Kidney capillary endothelial cell (primary cell): ENCODE data around the gene DLEC1.

ENCODE experiments used
- DNase-seq: peaks from one replicate; pipeline ENCODE4 v3.0.0-alpha.2; 2018; ENCODE audit warnings: low spot score

The DLEC1 gene, protein sequence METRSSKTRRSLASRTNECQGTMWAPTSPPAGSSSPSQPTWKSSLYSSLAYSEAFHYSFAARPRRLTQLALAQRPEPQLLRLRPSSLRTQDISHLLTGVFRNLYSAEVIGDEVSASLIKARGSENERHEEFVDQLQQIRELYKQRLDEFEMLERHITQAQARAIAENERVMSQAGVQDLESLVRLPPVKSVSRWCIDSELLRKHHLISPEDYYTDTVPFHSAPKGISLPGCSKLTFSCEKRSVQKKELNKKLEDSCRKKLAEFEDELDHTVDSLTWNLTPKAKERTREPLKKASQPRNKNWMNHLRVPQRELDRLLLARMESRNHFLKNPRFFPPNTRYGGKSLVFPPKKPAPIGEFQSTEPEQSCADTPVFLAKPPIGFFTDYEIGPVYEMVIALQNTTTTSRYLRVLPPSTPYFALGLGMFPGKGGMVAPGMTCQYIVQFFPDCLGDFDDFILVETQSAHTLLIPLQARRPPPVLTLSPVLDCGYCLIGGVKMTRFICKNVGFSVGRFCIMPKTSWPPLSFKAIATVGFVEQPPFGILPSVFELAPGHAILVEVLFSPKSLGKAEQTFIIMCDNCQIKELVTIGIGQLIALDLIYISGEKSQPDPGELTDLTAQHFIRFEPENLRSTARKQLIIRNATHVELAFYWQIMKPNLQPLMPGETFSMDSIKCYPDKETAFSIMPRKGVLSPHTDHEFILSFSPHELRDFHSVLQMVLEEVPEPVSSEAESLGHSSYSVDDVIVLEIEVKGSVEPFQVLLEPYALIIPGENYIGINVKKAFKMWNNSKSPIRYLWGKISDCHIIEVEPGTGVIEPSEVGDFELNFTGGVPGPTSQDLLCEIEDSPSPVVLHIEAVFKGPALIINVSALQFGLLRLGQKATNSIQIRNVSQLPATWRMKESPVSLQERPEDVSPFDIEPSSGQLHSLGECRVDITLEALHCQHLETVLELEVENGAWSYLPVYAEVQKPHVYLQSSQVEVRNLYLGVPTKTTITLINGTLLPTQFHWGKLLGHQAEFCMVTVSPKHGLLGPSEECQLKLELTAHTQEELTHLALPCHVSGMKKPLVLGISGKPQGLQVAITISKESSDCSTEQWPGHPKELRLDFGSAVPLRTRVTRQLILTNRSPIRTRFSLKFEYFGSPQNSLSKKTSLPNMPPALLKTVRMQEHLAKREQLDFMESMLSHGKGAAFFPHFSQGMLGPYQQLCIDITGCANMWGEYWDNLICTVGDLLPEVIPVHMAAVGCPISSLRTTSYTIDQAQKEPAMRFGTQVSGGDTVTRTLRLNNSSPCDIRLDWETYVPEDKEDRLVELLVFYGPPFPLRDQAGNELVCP (N-terminal part only)

DNA sequence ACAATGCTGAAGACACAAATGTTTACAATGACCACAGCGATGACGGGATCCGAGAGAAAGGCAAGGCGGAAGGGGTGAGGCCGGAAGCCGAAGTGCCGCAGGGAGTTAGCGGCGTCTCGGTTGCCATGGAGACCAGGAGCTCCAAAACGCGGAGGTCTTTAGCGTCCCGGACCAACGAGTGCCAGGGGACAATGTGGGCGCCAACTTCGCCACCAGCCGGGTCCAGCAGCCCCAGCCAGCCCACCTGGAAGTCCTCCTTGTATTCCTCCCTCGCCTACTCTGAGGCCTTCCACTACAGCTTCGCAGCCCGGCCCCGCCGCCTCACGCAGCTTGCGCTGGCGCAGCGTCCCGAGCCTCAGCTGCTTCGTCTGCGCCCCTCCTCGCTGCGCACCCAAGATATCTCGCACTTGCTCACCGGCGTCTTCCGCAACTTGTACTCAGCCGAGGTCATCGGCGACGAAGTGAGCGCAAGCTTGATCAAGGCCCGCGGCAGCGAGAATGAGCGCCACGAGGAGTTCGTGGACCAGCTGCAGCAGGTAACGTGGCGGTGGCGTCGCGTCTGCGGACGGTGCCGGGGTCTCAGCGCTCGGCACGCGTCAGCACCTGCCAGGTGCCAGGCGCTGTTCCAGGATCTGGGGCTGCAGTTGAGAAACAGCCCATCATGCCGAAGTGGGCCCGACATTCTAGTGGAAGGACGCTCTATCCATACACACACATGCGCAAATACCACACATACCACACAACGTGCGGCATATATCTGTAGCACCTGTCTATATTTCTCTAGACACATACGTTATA is at the start of gene DLEC1:
TSS of gene DLEC1 (plus strand) at position 108 of the 798 bp plus-strand sequence. CDS start at position 126, 18 bp downstream.
- no peak for DNase-seq

- no peak for DNase-seq
These were observed 49.1 kb upstream of the DLEC1 start for GRCh38 chr3:37989821-37990480.

GRCh38 chr3:37990527-37990926 is 48.5 kb upstream of the DLEC1 start, which contains the start of gene VILL:
Gene VILL, plus strand, starts transcription at chr3:37990786. Its CDS starts 2,887 bp downstream, at chr3:37993673.
- no peak for DNase-seq

DNA sequence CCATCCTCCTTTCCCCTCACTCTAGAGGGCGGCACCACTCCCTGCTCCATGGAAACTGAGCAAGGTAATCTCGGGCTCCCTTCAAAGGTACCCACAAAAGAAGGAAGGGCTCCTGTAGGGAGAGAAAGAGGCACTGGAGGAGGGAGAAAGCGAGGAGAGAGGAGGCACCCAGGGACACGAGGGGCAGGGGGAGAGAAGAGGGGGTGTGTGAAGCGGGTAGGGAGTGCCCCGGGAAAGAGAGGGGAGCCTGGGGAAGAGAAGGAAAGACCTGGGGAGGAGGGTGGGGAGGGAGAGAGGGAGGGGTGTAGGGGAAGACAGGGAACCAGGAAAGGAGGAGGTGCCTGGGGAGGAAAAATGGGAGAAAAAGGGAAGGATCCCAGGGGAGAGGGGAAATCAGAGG is 47.9 kb upstream of the DLEC1 start:
- DNase-seq: no peak

- no peak for DNase-seq
These were observed 47.2 kb upstream of the DLEC1 start for GRCh38 chr3:37991823-37992222.

DNA sequence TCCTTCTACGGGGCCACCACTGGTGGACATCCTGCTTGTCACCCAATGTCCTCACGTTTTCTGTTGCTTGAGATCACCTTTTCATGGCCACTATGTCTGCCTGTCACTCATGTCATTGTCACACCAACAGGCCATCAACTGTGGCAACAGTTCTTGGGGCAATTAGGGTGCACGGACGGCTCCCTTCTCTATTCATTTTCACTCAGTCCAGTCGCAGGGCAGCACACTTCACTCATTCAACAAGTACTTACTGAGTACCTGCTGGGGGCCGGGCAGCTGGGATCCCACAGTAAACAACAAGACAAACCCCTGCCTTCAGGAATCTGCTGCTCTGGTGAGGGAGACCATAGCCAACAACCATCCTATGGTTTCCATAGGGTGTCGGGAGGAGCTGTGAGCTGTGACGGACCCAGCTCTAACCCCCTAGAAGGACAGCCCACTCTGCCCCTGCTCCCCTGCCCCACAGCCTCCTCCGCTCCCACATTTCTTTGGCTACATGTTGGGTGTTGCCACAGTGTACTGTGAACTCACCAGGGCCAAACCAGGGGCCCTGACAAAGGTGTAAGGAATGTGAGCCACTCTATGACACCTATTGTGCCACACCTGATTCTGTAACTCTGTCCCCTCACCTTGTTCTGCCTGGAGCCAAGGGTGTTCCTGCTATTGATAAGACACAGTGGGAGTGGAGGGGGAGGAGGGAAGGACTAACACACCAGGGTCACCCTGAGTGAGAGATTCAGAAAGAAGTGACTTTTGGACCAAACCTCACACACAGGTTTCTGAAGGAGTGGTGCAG is 46.5 kb upstream of the DLEC1 start:
- DNase-seq: no peak

GRCh38 chr3:37993067-37993455 is 45.9 kb upstream of the DLEC1 start:
- no peak for DNase-seq

GRCh38 chr3:37993460-37993819 is 45.6 kb upstream of the DLEC1 start:
- DNase-seq: no peak

DNA sequence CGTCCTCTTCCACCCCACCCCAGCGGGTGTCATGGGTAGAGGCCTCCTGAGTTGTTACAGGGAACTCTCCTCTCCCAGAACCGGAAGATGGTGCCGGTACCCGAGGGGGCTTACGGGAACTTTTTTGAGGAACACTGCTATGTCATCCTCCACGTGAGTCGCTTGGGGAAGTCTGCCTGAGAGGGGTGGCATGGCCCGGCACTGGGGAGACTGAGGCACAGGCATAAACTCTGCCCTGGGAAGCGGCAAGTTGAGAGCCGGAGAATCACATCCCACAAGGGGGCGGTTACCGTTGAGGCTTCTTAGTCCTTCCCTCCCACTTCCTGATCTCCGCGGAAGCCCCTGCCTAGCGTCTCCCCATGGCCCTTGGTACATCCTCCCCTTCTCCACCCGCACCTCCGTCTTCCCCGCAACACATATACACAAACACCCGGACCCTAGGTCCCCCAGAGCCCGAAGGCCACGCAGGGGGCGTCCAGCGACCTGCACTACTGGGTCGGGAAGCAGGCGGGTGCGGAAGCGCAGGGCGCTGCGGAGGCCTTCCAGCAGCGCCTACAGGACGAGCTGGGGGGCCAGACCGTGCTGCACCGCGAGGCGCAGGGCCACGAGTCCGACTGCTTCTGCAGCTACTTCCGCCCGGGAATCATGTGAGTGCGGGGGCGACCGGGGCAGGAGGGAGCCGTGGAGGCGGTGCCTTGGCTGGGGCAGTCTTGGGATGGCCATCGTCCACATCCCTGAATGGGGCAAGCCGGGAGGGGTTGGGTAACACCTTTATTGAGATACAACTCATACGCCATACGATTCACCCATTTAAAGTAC is 45.0 kb upstream of the DLEC1 start:
- DNase-seq: peak; percentile 74

- no peak for DNase-seq
These were observed 44.4 kb upstream of the DLEC1 start for GRCh38 chr3:37994639-37994972.

DNA sequence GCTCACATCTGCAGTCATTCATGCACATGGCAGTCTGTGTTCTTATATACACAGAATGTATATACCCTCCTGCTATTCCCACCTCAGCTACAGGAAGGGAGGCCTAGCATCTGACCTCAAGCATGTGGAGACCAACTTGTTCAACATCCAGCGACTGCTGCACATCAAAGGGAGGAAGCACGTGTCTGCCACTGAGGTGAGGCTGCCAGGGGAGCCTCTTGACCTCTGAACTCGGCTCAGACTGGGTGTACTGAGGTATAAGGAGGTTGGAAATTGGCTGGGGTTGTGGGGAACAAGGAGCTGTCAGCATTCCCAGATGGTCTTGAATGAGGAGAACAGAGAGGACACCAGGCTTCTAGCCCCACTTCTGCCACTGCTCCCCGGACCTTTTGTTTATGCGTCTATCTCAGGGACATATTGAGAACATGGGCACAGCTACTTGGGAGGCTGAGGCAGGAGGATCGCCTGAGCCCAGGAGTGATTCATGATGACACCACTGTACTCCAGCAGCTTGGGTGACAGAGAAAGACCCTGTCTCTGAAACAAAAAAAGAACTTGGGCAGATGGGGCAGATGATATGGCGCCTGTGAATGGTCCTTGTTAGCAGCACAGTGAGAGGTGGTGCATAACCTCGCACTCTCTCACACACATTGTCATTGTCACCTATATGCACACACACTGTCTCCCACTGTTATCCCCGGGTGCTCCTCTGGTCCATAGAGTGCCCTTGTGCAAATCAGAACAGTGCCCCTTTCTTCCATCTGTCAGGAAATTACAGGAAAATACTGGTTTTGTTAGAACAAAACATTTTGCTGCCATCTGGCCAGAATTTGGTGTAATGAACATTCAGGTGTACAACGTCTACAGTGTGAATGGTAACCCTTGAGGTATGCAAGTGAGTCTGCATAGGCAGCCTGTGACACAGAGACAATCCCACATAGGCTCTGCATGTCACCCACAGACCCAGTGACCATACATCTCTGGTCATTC is 43.1 kb upstream of the DLEC1 start:
- no peak for DNase-seq

DNA sequence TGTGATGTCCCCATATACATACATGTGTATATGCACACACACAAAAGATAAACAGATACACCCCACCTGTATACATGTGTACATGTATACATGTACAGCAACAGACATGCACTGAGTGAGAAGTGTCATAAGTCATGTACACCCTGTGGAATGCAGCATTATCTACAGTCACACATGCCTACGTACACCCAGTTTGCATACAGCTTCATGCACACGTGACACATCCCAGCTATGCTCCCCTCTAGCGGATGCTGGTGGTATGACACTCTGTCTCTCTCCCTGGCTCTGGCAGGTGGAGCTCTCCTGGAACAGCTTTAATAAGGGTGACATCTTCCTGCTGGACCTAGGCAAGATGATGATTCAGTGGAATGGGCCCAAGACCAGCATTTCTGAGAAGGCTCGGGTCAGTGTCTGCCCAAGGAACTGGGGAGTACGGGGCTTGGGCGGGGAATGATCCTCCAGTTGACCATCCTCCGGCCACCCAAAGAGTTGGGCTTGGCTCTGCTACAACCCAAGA is 42.2 kb upstream of the DLEC1 start:
- DNase-seq: peak; percentile 80

DNA sequence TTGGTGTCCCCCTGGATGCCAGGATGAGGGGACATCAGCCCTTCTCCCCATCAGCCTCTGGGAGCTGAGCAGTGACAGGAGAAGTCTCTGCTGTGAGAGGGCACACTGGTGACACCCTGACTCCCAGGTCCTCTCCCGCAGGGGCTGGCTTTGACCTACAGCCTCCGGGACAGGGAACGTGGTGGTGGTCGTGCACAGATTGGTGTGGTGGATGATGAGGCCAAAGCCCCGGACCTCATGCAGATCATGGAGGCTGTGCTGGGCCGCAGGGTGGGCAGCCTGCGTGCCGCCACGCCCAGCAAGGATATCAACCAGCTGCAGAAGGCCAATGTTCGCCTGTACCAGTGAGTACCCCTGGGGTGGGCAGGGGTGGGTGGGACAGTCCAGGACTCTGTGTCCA is 41.7 kb upstream of the DLEC1 start:
- DNase-seq: no peak

DNA sequence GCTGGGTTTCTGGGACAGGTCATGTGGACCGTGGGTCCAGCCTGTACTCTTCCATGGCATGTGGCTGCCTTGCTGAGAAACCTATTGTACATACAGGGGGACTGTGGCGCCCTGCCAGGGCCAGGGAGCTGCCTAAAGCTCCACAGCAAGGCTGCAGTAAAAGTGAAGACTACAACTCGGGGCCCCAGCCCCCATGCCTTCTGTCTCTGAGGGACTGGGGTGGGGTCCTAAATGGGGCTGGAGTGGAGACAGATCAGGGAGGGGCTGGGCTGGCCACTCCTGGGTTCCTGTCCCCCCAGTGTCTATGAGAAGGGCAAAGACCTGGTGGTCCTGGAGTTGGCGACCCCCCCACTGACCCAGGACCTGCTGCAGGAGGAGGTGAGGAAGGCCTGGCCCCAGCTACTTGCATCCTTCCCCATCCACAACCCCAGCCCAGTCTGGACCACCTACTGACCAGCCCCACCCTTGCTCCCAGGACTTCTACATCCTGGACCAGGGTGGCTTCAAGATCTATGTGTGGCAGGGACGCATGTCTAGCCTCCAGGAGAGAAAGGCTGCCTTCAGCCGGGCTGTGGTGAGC is 41.1 kb upstream of the DLEC1 start:
- no peak for DNase-seq

GRCh38 chr3:37999836-38000235 is 39.2 kb upstream of the DLEC1 start:
- DNase-seq: no peak

DNA sequence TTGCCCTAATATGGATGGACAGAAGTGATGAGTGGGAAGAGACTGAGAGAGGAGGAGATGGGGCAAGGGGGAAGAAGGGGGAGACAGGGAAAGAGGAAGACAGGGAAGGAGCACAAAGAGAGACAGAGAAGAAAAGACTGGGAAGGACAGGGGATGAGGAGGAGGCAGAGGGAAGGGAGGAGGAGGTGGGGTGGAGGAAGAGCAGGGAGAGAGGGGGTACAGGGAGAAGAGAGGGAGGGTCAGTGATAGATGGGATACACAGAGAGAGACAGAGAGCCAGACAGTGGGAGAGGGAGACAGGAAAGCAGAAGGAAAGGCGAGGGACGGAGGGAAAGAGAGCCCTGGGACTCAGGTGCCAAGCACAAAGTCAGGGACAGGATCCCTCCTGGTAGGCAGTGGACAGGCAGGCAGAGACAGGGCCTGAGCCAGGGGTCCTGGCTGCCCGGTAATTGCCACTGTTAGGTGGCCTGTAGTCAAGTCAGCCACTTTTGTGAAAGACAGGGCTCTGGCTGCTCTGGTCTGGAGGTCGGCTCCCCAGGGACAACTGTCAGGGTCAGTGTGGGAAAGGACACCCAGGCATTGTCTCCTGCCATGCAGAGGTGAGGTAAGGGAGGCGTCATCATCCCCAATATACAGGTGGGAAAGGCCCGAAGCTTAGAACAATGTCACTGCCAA is 38.6 kb upstream of the DLEC1 start:
- DNase-seq: no peak

- DNase-seq: no peak
These were observed 38.0 kb upstream of the DLEC1 start for GRCh38 chr3:38000965-38001455.
